Stimulated activated CD4-positive, alpha-beta T cell treated with anti-CD3 and anti-CD28 coated beads, Interleukin-15, amount 100 ng/mL, for 24 hours (primary cell): ENCODE data around the gene PLAAT2.

Experiments
- DNase-seq: peaks from one replicate; pipeline ENCODE4 v3.0.0-alpha.2; 2020

The PLAAT2 gene

DNA sequence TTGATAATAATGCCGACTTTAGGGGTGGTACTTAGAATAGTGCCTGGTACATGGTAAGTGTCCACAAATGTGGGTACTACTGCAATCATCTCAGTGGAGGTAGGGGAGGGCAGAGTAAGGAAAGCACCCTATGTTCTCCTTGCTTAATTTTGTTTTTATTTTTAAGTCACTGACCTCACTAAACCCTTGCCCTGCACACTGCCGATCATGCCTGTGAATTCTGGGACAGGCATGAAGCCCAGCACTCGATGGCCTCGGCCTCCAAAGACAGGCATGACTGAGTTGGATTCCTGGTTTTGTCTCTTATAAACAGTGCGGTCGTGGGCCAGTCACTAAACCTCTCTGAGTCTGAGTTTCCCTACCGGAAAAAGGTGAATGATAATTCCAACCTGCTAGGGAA, 50.4 kb downstream of the PLAAT2 start:
- DNase-seq: no peak

DNA sequence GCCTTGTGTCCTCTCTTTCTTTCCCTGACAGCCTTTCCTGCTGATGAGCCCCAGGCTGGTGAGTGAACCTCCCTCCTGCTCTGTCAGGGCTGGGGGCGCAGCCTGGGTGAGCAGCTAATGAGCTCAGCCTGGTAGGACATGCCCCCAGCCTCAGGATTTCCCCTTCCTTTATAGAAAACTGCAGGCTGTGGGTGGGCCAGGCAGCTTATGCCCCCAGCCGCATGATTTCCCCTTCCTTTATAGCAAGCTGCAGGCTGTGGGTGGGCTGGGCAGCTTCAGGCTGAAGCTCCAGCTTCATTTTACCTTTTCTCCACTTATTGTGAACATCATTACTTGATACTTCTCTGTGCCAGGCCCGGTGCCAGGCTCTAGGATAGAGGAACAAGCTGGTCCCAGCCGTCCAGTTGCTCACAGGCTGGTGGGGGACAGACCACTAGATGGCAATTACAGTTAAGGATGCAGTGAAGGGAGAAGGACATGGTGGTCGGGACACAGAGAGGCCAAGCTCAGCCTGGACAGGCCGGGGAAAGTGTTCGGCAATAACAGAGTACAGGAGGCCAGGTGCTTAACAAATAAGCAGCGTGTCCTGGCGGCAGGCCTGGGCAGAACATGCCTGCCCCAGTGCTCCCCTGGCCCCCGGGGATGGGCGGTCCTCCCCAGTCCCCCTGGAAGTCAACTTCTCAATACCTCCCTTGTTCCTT, 52.0 kb downstream of the PLAAT2 start:
- DNase-seq: no peak

GRCh38 chr11:63510360-63511047, 52.7 kb downstream of the PLAAT2 start:
- no peak for DNase-seq

DNA sequence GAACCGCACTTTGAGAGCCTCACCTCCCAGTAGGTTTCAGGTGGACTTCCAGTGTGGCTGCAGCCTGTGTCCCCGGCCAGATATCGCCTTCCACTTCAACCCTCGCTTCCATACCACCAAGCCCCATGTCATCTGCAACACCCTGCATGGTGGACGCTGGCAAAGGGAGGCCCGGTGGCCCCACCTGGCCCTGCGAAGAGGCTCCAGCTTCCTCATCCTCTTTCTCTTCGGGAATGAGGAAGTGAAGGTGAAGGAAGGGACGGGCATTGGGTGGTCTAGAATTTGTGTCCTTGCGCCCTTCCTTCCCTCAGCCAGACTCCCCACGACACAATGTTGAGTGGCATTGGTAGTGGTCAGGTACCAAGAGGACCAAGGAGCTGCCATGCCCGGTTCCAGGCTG, 54.4 kb downstream of the PLAAT2 start:
- DNase-seq: no peak

- DNase-seq: peak; percentile 34
Observed at GRCh38 chr11:63508009-63508408, 55.2 kb downstream of the PLAAT2 start.

DNA sequence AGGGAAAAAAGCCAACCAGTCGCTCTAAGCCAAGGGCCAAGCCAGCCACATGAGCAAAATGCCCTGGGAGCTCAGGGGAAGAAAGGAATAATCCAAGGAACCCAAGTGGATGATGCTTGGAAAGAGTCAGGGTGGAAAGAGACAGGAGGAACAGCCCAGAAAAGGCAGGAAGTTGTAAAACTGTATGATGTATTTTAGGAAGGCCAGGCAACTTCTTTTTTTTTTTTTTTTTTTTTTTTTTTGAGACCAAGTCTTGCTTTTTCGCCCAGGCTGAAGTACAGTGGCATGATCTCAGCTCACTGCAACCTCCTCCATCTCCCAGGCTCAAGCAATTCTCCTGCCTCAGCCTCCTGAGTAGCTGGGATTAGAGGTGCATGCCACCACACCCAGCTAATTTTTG, 55.7 kb downstream of the PLAAT2 start:
- no peak for DNase-seq

- no peak for DNase-seq
Observed at GRCh38 chr11:63506876-63507275, 56.3 kb downstream of the PLAAT2 start.

DNA sequence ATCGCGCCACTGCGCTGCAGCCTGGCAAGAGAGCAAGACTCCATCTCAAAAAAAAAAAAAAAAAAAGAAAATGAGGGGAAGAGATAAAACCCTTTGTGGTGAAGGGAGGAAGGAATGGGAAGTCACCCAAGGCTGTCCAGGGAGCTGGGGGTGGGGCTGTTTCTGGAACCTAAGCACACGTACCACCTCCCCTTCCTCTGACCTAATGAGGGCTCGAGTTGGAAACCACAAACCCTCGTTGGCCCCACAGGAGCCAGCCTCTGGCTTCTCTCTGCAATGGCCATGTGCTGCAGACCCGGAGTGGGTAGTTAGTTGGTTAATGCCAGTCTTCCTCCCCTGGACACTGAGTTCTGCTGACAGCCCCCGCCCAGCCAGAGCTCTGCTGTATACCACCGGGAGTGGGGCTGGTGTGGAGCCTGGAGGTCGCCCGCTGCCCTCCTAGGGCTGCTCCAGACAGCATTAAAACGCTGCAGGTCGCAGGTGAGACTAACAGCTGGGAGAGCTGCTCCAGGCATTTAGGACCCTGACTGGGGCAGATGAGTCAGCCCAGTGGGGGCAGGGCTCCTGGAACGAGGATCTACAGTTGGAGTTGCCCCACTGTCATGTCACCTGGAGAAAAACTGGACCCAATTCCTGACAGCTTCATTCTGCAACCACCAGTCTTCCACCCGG, 57.2 kb downstream of the PLAAT2 start, which contains the start of gene LGALS12:
Gene LGALS12 (plus strand): TSS at position 228 of the 672 bp plus-strand sequence. CDS start 375 bp downstream, at position 603.
- no peak for DNase-seq

- DNase-seq: no peak
Observed at GRCh38 chr11:63504933-63505586, 58.1 kb downstream of the PLAAT2 start.

- DNase-seq: no peak
Observed at GRCh38 chr11:63504054-63504453, 59.1 kb downstream of the PLAAT2 start.

DNA sequence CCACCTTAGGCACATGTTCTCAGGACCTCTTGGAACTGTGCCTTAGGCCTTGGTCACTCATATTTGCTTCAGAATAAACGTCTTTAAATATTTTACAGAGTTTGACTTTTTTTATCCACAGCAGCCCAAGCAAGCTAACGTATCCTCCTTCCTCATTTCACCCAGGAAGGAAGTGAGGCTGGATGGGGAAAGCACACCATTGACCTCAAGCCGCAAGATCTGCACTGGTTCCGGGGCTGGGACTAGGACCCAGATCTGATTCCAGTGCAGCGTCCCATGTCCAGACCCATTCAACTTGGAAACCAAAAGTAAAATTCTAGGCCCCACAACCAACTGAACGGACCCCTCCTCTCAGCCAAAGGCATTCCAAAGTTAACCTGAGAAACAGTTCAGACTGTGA, 59.7 kb downstream of the PLAAT2 start:
- DNase-seq: no peak
